ENCODE results near the gene IQCM.

Gene IQCM

DNA sequence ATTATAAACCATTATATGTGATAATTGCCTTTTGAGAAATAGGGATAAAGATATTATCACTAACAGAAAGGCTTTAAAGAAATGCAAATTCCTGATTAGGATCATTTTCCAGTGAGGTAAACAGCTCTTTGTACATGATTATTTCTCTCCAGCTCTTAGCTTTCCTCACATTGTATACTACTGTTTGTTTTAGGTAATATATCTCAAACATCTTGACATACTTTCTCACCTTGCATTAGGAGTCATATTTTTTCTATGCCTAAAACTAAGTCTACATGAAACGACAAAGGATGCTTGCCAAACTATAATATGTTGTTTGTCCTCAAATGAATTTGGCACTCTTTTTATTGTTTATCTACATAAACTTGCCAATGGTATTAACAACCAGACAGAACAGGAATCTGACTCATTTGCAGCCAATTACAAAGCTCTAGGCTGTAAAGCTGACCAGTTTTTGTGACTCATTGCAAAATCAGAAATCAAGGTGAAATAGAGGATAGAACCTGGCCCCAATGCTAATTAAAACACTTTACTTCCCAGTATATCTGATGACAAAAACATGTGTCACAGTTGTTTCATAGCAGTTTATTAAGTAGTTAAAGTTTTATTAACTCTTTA, 107.0 kb downstream of the IQCM start:
- no peak for DNase-seq

DNA sequence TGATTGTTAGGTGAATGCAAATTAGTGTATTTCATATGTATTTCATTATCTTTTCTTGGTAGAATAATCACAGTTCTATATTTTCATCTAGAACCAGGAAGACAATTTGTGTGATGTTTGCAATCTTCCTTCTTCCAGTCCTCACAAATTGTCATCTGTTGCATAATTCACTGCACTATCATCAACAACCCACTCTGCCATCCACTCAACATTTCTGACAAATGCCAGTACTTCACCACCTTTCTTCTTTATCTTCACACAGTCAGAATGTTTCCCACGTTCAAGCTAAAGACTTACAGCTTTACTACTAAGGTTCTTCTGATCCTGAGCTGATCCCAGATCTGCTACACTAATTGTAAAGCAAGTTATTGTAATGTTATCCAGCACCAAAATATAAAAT, 107.8 kb downstream of the IQCM start:
- no peak for DNase-seq

DNA sequence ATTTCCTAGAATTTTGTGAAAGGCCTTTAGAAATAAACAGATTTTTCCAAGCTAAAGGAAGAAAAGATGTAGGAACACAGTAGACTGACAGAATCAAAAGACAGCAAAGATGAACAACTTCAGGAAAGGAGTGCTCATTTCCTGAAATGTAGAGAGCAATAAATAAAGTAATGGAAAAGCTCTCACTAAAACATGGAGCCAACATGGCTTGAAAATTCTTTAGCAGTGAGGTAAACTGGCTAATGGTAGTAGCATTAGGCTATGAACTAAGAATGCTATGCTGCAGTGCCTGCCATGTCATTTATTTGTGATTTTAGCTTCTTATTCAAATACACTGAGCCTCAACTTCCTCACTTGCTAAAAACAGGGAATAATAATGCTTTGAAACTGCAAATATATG, 108.7 kb downstream of the IQCM start:
- no peak for DNase-seq

- DNase-seq: no peak
These were observed 113.0 kb downstream of the IQCM start for GRCh38 chr4:149702414-149703293.

DNA sequence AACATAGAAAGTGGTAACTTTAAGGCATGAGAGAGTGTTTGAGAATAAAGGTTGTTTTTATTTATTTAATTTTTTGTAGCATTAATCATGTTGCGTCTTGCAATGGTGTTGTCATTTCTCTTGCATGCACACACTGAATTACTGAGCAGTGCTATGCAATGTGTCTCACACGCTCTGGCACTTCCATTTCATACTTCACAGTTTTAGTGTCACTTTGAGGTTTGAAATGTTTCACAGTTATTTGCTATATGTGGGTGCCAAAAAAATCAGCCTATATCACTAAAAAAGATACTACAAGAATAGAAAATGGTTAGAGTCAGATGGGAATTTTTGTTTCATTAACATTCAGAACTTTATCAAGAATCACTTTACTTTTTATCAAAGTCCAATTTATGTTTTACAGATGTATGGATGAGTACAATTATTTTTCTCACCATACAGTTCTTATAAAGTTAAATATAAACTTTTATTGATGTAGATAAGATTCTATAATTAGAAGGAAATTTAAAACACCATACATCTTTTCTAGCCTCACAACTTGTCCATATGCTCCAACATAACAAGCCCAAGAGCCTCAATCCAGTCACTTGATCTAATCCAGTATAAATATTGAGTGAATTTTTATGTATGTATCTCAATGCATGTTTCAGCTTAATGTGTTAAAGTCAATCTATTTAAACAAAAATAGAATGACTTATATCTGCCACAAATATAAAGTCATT, 114.0 kb downstream of the IQCM start:
- no peak for DNase-seq

GRCh38 chr4:149700272-149700671, 115.4 kb downstream of the IQCM start:
- no peak for DNase-seq

GRCh38 chr4:149699642-149700041, 116.0 kb downstream of the IQCM start:
- no peak for DNase-seq

DNA sequence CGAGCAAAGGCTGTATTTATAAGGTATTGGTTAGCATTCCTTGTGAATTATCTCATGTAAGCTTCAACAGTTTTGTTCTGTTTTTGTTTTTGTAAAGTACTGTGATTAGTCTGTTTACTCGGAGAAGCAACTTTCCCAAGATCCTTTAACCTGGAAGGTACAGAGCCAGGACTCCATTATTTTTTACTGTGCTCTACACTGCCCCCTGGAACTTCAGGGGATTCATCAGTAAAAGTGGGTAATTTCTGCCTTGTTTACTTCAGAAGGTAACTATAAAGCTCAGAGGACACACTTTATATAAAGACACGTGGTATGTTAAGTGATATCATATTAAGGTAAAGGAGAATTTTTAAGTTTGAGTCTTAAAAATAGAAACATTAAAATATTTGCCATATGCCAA, 124.9 kb downstream of the IQCM start:
- DNase-seq: no peak

DNA sequence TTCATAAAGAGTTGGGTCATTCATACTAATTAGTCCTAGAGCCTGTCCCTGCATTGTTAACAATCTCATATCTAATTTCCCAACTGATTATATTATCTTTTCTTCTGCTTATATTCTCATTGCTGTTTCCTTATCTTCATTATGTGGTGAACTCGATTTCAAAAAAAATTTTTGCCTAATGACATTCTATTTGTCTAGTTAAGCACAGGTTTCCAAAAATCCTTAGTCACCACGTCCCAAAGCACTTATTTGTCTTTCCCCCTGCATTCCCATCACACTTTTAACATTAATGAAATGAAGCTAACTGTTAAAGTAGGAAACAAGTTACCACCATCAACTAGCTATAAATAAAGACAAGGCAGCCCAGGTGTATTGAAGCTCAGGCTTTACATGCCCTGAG, 131.1 kb downstream of the IQCM start:
- no peak for DNase-seq

DNA sequence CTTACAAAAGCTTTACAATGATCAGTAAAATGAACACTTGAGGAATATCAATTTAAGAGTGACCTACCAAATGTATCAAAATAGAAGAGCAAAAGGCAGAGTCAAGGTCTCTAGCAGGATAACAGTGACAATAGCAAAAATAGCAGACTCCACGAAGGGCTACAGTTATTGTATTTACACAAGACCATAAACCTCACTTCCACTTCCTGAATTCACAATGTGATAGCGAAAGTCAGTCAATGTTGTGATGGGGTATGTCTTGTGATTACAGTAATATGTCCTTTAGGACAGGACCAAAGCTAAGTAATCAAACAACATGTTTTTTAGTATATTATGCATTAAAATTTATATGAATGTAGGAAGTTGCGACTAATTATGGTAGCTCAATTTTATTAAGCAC, 139.6 kb downstream of the IQCM start:
- no peak for DNase-seq

DNA sequence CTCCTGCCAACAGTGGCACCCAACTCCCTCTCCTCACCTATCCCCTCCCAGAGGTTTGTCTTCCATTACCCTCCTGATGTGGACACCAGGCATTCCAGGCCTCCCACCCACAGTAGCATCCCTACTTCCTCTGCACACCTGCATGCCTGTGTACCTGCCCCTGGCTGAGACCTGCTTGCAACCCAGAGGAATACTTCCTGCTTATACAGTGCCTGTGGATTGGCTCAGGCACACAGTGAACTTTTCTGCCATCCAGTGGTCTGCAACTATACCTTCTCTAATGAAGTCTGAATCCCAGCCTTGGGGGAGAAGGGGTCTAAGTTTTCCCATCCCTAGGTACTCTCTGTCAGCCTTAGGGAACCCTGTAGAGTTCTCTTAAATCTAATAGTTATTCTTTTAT, 169.9 kb downstream of the IQCM start:
- no peak for DNase-seq

GRCh38 chr4:149638073-149638472, 177.6 kb downstream of the IQCM start:
- no peak for DNase-seq

DNA sequence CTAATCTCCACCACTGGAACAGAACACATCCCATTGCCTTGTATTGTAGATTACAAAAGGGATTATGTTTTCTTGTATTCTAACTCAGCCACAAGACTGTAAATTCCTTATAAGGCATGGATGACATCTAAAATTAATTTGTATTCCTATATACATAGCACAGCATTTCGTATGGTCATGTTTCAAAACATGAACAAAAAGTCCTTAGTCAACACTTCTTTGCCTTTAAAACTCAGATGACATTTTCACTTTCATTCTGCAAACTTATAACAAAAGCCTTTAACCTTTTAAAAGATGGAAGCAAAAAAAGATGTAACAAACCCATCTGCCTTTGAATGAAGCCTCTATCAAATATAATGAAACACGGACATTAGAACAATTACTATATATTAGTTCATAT, 181.3 kb downstream of the IQCM start:
- no peak for DNase-seq

DNA sequence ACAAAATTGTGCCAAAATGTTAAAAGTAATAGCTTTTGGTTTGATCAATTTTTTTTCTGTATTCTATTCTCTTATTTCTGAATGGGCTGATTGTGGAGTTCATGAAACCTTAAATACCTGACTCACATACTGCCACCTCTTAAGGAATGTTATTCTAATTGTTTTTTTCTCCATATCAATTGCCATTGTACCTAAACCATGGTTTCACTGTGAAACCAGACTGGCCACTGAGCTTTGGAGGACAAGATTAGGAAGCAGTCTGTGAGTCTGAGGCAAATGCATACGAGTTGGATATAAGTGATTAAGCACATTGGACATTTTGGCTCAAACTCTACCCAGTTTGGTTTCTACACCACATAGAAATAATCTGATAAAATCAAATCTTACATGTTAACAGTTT, 184.0 kb downstream of the IQCM start:
- no peak for DNase-seq

DNA sequence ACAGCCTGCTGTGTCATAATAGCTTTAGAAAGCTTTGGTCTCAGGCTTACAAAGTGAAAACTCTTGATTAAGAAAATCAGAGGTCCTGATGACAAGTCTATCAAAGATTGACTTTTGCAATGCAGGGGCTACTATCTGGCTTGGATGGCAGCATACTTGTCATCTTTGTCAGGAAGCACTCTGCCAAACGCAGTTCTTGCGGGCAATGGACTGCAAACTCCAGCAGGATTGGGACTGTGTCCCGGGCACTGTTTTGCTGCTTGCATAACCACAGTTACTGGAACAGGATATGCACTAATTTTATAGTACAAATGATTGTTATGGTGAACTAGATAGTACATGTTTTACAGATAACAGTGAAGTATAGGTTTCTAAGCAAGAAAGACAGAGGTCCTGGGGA, 185.6 kb downstream of the IQCM start:
- DNase-seq: no peak

DNA sequence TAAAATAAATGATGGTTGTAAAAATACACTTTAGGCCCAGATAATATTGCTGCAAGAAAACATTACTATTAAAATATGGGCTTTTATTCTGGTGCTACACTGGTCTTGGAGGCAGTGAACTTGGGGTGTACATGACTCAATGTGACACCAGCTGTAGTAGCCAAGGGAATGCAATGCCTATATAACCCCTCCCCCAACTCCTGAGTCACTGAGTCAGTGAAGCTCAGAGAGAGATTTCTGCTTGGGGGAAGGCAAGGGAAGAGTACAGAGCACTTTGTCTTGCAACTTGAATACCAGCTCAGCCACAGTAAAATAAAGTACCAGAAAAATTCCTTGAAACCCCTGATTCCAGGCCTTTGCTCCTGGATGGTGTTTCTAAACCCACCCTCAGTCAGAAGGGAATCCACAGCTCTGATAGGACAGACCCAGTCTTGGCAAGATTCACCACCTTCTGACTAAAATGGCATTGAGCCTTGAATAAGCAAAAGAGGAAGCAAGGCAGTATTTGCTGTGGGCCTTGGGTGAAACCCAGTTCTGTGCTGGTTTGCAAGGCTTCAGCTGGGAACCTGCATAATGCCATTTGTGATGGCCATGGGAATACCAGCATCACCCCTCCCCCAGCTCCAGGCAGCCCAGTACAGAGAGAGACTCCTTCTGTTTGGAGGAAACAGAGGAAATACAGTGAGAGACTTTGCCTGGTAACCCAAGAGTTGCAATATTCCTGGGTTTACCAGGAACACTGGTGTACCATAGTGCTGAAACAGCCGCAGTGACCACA, 209.9 kb downstream of the IQCM start:
- no peak for DNase-seq

- DNase-seq: no peak
These were observed 210.8 kb downstream of the IQCM start for GRCh38 chr4:149604827-149605226.

DNA sequence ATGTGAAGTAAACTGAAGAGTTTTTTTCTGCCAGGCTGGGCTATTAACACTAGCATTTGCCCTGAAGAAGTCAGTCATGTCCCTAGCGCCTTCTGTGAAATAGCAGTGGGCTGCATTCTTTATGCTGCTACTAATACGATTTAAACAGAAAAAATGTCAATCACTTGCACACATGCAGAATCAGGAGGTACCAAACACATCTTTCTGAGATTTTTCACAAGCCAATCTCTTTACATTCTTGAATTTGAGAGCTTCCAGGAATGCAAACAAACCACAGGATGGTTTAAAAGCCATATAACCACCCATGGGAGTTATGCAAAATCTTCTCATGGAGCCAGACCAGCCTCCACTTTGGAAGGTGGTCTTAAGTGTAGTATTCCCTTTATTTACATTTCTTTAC, 220.1 kb downstream of the IQCM start:
- DNase-seq: no peak

- no peak for DNase-seq
These were observed 225.8 kb downstream of the IQCM start for GRCh38 chr4:149589826-149590225.

DNA sequence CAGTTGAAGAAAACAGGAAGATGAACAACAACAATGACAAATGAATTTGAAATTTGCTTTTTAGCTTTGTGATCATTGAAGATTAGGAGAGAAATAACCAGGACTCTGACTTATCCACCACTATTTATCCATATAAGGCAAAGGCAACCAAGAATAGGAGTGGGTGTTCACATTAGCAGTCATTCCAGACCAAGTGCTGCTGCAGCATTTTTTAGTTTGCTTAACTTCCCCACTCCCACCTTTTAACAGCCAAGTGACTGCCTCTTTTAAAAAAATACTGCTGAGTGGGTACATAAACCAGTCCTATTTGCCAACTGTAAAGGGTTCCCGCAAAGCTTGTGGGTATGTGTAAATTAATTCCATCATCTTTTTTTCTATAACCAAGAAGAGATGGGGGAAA, 230.9 kb downstream of the IQCM start:
- DNase-seq: no peak

DNA sequence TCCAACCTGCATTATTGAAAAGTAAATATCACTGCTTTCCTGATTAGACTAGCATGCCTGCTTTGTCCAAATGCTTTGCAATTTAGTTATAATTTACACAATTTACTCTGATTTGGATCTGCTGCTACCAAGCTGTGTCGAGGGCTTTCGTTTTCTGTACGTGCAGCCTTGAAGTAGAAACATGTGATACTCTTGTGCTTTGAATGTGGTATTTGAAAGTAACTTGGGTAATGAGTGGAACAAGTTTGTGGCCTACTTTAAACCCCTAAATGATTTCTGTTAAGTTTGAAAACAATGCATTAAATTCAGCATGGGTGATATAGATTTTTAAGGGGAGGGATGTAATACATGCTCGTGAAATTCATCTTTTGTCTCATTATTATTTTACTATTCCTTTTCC, 240.7 kb downstream of the IQCM start:
- DNase-seq: no peak

GRCh38 chr4:149572716-149573115, 242.9 kb downstream of the IQCM start:
- no peak for DNase-seq

GRCh38 chr4:149555799-149556198, 259.8 kb downstream of the IQCM start:
- no peak for DNase-seq
